22Rv1 (cell line): Measurements from ENCODE around the gene MTARC1.

ENCODE experiments used
- H3K27ac ChIP-seq: fragments of 450-650 bp; 2 replicates; pipeline ENCODE4 v1.5.1; 2017
- CTCF ChIP-seq: fragments of 450-650 bp; IDR thresholded peaks from 2 replicates; pipeline ENCODE4 v1.5.1; 2017; ENCODE audit warnings: mild to moderate bottlenecking
- ZFX ChIP-seq: fragments of 450-650 bp; IDR thresholded peaks from 2 replicates; pipeline ENCODE4 v1.6.1; 2017; ENCODE audit warnings: antibody characterized with exemption, borderline replicate concordance

MTARC1 gene

GRCh38 chr1:220808345-220809186, 21.9 kb downstream of the MTARC1 start:
- H3K27ac ChIP-seq = no peak overlapping the region
- TF ChIP-seq CTCF = no peak
- no peak for TF ChIP-seq ZFX

- H3K27ac ChIP-seq = no peak overlapping the region
- TF ChIP-seq CTCF (no peak), ZFX (no peak)
Observed at GRCh38 chr1:220809187-220809550, 22.5 kb downstream of the MTARC1 start.

- no peak overlapping the region for H3K27ac ChIP-seq
- TF ChIP-seq ZFX = no peak
- no peak for TF ChIP-seq CTCF
Observed at GRCh38 chr1:220809704-220810103, 23.0 kb downstream of the MTARC1 start.

GRCh38 chr1:220810179-220810653, 23.5 kb downstream of the MTARC1 start:
- TF ChIP-seq CTCF = peak; percentile 99
- no peak for TF ChIP-seq ZFX

GRCh38 chr1:220810963-220811362, 24.2 kb downstream of the MTARC1 start:
- no peak overlapping the region for H3K27ac ChIP-seq
- no peak for TF ChIP-seq ZFX
- TF ChIP-seq CTCF = no peak

More at GRCh38 chr1:220810179-220810653, 23.5 kb downstream of the MTARC1 start:
- no peak overlapping the region for H3K27ac ChIP-seq

GRCh38 chr1:220811695-220812094, 25.0 kb downstream of the MTARC1 start:
- no peak for TF ChIP-seq CTCF
- no peak for TF ChIP-seq ZFX
- H3K27ac ChIP-seq = no peak overlapping the region

GRCh38 chr1:220812308-220812707, 25.6 kb downstream of the MTARC1 start:
- H3K27ac ChIP-seq = no peak overlapping the region
- TF ChIP-seq ZFX (no peak), CTCF (no peak)
